Activated CD8-positive, alpha-beta memory T cell treated with anti-CD3 and anti-CD28 coated beads for 4 hours (primary cell): Measurements from ENCODE around the gene NEK6.
"Not testable (repeated sequence)": the region's sequence is repeated elsewhere in the genome, so short reads cannot be mapped to it uniquely, and the experiment has no call there.

ENCODE experiments used
- DNase-seq, 2 donors: peaks; one replicate each; pipeline ENCODE4 v3.0.0-alpha.2; 2020; ENCODE audit warnings: low read depth in 2 of 2

The NEK6 gene

DNA sequence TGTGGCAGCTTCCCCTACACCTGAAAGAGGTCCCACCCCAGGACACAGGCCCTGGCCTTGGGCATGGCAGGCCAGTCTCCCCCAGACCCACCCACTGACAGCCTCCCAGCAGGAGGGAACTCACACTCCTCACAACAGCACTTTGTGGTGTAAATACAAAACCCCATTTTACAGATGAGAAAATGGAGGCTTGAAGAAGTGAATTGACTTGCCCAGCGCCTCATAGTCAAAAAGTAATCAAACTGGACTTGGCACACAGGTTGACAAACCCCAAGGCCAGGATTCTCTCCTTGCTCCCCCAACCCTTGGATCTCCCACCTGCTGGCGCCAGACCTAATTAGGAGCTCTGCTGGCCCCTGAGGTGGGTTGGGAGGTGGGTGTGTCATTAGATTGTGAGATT is 29.2 kb upstream of the NEK6 start:
- no peak for DNase-seq

DNA sequence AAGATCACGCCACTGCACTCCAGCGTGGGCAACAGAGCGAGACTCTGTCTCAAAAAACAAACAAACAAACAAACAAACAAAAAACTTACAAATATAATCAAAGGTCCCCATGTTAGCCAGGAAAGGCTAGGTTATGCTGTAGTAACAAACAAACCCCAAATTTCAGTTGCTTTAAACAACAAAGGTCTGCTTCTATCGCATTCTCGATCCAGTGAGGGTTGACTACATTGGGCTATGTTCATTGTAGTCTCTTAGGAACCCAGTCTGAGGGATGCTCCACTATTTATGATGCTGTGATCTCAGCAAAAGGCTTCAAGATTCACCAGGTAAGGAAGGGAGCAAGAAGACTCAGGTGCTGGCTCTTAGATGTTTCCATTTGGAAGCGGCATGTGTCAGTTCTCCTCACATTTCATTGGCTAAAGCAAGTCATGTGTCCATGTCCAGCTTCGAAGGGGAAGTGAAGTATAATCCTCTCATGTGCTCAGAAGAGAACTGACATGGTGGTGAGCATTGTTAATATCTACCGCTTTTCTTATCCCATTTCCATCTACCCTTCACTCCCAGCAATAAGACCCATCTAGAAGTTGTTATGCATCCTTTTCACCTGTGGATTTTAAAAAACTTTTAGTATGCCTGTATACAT is 26.5 kb upstream of the NEK6 start:
- no peak for DNase-seq

DNA sequence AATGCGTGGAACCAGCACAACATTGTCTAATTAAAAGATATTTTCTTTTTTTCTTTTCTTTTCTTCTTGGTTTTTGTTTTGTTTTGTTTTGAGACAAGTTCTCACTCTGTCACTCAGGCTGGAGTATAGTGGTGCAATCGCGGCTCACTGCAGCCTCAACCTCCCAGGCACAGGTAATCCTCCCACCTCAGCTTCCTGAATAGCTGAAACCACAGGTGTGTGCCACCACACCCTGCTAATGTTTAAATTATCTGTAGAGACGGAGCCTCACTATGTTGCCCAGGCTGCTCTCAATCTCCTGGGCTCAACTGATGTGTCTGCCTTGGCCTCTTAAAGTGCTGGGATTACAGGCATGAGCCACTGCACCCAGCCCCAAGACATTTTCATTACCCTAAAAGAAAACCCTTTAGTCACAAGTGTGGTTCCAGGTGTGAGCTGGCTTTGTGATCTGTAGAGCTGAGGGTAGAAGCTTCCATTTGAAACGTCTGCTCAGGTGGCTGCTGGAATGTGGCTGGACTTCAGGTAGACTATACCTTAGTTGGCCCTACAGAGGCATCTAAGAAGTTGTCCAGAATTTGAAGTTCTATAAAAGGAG is 19.1 kb upstream of the NEK6 start:
- DNase-seq, result no peak

DNA sequence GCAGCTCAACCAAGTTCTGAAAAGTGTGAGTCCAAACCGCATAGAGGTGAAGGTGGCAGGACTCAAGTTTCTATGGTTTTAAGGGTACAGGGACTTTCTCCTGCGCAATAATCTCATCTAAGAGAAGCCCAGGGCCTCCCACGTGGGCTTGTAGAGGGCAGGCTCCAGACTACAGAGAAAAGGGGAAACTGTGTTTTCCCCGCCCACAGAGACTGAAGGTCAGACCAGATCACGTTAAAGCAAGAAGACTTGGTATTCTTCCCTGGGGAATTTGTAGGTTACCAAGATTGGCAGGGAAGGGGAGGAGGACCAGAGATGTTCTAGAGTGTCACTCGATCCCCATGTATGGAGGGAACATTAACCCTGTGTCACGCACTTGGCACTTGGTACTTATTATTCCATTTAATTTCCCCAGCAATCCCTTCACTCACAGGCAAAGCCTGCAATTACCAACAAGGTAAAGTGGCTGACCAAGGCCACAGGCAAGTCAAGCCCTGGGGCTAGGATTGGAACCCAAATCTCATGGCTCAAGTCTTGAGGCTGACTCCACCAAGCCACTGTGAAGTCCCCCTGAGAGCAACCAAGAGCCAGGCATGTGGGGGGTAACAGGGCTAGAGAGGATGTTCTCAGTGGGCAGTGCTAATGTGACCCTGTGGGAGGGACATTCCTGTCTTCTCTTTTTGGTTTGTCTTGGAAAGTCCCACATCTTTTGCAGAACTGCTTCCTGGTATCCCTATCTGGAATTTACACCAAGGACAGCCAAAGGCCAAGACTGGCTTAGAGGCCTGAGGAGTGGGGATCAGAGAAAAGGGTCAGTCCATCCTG is 18.3 kb upstream of the NEK6 start:
- no peak for DNase-seq

DNA sequence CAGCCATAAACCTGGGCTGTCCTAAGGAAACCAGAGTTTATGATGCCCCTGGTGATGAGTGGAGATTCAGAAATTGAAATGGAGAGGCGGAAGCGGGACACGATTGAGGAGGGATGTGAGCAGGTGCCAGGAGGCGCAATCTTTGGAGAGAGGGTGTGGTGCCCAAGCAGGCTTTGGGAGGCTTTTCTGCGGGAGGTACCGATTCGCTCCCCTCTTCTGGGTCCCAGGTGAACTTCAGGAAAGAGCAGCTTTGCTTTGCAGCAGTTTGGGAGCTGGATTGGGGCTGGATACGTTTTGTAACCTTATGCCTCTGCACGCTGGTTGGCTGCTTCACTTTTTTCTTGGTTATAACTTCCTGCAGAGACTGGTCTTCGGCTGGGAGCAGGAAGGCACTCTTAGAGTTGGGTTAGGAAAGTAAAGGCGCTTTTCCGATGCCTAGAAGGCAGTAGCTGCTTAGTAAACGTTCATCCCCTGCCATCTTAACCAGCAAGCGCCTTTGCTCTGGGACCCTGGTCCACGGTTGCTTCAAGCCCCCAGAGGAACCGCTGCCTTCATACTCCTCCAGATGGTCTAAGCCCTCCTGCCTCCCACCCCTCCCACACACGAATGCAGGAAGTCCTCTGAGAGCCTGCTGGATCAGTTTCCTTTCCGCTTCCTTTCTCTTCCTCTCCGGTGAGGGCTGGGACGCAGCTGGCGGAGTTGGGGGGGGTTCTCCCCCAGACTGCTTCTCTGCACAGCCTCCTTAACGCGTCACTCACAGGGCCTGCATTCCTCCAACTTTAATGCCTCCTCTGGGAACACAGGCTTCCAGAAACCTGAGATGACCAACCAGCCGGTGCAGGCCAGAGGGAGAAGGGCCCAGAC is 15.2 kb upstream of the NEK6 start:
- no peak for DNase-seq

DNA sequence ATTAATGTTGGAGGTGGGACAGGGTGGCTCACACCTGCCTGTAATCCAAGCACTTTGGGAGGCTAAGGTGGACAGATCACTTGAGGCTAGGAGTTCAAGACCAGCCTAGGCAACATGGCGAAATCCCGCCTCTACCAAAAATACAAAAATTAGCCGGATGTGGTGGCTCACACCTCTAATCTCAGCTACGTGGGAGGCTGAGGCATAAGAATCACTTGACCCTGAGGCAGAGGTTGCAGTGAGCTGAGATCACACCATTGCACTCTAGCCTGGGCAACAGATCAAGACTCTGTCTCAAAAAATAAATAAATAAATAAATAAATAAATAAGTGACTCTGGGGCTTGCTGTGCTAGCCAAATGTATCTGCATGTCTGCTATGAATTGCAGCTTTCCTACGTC is 10.4 kb upstream of the NEK6 start:
- DNase-seq, result not testable (repeated sequence)

DNA sequence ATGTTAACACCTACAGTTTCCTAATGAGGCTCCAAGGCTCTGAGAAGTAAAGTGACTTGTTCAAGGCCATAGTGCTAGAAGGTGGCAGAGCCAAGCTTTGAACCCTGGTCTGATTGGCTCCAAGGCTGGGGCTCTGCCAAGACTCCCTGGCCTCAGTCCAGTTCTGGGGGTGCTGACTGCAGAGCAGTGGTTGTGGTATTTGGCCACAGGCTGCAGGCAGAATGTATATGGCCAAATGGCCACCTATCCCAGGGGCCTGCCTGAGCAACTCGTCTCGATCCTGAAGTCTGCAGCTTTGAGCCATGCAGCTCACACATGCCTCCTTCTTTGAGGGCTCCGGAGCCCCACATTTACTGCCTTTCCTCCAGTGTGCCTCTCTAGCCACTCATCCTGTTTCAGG is 9.7 kb upstream of the NEK6 start:
- DNase-seq, result no peak

DNA sequence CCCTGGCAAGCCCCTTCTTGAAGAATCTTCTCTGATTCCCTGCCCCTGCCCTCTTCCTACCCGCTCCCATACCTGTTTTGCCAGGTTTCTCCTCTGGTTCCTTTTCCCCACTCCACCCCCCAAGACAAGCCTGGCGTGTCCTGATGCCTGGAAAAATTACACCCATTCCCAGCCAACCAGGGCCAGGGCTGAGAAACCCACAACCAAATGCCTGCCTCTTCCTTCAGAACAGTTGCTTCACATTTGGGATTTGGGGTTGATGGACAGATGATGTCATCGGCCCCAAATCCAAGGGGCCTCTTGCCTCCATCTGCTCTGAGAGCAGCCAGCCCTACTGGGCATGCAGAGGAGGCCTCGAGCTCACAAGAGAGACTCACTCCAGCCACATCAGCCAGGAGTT is 8.8 kb upstream of the NEK6 start:
- DNase-seq, result no peak

DNA sequence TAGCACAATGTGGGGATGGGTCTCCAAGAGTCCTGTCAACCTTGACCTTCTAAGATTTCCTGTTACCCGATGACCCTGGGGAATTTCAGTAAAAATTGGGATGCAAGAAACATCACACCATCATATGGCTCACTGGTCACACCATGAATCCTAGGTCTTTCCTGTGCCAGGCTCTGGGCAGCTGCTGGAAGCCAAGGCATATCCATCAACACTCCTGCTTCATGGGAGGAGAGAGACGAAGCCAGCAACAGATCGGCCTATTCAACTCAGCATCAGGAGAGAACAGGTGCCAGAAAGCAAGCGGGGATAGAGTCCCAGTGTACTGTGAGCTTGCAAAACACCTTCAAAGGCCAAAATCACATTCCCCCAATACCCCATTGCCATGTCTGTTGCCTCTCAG is 6.5 kb upstream of the NEK6 start:
- DNase-seq, result no peak

DNA sequence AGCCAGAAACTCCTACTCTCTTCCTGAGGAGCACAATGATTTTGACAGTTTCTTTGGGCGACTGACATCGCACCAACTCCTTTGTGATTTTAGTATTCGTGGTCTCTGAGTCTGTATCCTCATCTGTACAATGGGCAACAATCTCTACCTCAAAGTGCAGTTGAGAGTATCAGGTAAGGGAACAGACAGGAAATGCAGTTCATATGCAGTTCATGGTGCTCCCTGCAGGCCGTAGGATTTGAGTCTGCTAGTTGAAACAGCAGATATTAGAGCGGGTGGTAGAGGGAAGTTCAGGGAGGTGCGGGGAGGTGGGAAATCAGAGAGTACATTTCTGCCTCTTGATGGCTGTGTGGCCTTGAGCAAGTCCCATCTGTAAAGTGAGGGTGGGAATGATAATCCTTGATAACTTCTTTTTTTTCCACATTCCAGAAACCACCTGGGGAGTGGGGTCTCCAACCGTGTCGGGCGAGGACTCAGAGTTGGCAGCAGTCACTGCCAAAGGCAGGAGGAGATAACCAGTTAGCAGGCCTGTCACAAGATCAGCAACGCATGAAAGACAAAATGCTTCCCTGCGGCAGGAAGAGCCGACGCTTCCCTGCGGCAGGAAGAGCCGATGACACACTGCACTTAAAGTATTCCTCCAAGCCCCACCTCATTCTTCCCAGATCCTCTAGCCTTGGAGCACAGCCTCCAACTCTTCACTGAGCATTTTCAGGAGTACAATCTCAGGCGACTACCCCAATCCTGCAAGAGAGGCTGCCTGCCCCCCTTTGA is 6.0 kb upstream of the NEK6 start:
- no peak for DNase-seq

DNA sequence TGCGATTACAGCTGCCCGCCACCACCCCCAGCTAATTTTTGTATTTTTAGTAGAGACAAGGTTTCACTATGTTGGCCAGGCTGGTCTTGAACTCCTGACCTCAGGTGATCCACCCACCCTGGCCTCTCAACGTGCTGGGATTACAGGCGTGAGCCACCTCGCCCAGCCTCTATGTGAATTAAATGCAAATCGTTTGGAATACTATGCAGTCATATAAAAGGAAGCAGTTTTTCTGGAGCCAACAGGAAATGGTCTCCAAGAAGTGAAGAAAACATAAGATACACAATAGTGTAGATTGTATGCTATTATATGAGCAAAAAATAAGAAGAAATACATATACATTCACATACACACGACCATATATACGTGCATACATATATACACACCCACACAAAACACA is 4.9 kb upstream of the NEK6 start:
- DNase-seq, result not testable (repeated sequence)

DNA sequence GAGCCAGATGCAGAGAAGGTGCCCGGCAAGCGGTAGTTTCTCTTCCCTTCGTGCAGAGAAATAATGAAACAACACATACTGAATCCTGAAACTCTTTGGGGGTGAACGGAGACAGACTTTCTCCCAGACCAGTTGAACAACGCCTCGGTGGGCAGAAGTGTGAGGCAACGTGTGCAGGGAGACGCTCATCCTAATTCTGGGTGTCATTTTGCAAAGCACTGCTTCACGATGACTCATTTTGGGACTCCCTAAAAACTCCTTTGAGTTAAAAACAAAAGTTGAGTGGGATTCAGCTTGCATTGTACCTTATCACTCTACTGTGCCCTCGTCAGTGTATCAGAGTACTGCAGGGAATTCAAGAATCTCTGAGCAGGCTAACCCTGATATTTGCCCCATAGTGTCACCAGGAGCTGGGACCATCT is 3.5 kb upstream of the NEK6 start:
- DNase-seq, result no peak

DNA sequence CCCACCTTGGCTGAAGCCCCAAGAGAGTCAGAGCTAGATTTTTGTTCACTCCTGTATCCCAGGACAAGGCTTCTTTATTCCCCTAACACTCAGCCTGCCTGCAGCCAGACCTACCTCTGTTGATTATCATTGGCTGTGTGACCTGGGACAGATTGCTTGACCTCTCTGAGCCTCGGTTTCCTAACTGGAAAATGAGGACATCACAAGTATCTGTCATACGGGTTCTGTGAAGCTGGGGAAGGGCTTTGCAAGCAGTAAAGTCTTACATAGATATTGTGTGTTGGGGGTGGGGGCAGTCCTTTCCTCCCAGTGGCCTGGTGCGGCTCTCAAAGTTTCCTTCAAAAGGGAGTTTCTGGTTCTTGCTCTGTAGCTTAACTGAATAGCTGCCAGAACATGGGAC is 2.5 kb upstream of the NEK6 start:
- DNase-seq, result no peak

DNA sequence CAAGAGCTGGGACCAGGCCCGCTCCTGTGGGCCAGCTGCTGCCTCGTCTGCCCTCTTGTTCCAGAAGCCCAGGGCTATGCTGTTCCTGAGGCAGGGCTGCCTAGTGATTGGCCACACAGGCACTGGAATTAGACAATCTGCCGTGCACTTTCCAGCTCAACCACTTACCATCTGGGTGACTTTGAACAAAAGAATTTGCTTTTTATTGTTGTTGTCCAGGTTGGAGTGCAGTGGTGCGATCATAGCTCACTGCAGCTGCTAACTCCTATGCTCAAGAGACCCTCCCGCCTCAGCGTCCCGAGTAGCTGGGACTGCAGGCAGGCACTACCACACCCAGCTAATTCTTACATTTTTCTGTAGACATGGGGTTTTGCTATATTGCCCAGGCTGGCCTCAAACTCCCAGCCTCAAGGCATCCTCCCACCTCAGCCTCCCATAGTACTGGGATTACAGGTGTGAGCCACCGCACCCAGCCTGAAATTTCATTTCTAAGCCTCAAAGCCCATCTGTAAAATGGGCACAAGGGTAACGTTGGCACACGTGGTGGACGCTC is 1.2 kb upstream of the NEK6 start:
- DNase-seq, result no peak

DNA sequence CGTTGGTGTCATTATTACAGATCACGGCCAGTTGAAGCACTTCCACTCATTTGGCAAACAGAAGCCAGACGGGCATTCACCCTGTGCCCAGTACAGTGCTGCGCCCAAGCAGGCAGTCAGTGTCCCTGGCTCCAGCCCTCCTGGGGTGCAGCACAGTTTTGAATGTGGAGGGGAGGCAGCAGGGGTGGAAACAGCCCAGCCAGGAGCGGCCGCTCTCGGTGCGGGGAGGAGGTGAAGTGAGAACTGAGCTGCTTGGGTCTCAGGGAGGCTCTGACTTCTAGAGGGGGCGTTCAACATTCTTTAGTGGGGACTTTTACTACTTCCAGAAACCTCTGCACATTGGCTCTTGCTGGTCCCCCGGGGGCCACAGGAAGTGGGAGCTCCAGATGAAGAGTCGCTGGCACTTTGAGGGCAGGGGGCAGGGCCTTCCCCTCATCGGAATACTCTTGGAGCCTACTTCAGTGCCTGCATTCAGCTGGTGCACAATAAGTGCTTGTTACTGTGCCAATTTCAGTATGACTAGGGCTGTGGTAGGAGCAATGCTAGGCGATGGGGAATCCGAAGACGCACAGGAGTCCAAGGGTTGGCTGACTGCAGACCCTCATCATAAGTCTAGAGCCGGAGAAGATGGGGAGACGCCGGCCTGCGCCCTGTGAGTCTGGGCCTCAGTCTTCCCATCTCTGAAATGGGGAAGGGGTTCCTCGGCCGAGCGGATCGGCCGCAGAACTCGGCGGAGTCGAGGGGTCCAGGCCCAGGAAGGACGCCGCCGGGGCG is 492 bp upstream of the NEK6 start:
- DNase-seq, result no peak

DNA sequence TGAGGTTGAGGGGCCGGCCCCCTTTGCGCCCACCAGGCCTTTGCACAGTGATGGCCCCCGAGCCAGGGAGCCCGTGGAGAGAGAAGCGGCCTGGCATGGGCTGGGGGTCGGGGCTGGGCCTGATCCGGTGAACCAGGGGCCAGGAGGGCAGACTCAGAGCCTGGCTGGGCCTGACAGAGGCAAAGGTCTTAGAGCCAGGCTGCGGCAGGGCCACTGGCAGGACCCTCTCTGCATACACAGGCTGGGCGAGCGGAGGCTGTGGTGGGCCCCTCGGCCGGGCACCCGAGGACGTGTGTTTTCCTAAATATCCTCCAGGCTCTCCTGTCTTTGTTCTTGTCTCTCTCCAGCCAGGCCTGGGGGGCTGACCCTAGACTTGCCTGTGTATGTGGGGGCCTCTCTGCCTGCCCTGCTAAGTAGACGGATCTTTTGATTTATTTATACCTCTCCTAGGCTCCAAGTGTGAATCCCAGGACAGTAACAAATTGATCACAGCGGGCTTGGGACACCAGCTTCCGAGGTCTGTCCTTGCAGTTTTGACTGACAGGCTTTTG is 933 bp downstream of the NEK6 start:
- no peak for DNase-seq

DNA sequence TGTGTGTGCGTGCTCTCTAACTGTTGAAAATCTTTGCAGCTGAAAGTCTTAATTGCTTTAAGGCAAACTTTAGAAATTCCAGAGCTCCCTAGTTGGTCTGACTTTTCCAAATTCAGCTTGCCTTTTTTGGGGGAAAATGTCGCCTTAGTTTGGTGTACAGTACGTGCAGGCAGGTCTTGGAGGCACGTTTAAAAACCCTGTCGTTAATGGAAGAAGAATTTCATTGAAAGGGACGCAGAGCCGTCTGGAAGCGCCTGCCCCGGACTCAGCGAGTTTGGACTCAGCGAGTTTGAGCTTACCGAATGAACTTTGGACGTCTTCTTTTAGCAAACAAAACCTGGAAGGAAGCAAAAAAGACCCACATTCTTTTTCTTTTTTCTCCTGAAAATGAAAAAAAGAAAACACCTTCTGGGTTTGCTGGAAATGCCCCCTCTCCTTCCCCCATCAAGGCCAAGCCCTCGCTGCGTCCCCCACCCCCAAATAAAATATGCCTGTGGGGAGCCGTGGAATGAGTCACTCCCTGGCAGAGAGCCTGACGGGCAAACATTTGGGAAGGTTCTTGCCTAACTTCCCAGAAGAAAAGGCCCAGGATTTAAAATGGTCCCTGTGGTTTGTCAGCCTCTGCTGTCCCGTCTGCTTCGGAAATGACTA is 1.5 kb downstream of the NEK6 start:
- no peak for DNase-seq

DNA sequence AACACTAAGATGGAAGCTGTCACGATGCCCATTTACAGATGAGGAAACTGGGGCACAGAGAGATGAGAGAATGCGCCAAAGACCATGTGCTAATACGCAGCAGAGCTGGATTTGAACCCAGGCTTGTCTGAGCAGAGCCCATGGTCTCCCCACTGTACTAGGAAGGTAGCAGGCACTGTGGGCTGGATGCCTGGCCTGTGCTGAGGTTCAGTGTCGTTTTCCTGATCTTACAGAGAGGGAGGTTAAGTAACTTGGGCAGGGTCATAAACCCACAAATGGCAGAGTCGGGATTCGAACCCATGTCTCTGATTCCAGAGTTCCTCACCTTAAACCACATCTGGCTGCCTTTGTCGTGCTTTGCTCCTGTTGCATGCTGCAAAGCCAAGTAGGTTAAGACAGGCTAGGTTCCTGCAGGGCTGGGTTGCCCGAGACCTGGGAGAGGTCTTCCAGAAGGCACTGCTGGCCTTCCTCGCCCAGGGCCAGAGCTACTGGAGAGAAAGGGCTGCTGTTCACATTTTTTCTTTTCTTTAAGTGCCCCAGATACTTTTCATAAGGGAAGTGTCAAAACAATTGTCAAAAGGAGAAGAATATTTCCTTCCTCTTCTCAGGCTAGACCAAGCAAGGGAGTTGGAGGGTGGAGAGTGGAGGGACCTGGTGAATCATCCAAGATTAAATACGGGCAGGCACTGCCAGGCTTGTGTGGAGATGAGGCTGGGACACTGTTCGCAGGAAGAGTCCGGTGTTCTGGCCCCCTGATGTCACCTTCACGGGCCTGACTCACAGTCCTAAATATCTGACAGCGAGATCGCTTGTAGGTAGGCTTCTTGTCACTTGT is 3.2 kb downstream of the NEK6 start:
- no peak for DNase-seq
